Liver (tissue), 9 donors: ENCODE data around the gene ACTN2. TPM values are rescaled to one million over a fixed set of nuclear protein-coding genes. Genes with fewer than 3 reads are reported as not detected.

Source experiments
- DNase-seq: peaks from one replicate; pipeline ENCODE4 v3.0.0-alpha.2; 2017; ENCODE audit warnings: low spot score
- H3K27ac ChIP-seq, 2 donors: one replicate each; pipeline ENCODE4 v1.7.0; 2013; ENCODE audit warnings: inconsistent platforms in 2 of 2, low read length in 2 of 2, control low read depth in 1 of 2, low read depth in 1 of 2, mild to moderate bottlenecking in 1 of 2
- H3K27me3 ChIP-seq, 4 donors: one replicate each; pipeline versions ENCODE4 v1.6.1 to v1.7.0; 2013; ENCODE audit warnings: low read length in 3 of 4, inconsistent platforms in 1 of 4, mild to moderate bottlenecking in 1 of 4, moderate library complexity in 1 of 4; ENCODE audit not compliant: control insufficient read depth in 4 of 4, insufficient read depth in 4 of 4
- H3K36me3 ChIP-seq, 4 donors: one replicate each; pipeline versions ENCODE4 v1.6.1 to v1.7.0; 2013; ENCODE audit warnings: low read length in 3 of 4, mild to moderate bottlenecking in 3 of 4, low read depth in 1 of 4, moderate library complexity in 1 of 4; ENCODE audit not compliant: control insufficient read depth in 4 of 4, insufficient read depth in 3 of 4
- H3K4me1 ChIP-seq, 4 donors: one replicate each; pipeline versions ENCODE4 v1.6.1 to v1.7.0; 2013; ENCODE audit warnings: low read length in 3 of 4, mild to moderate bottlenecking in 3 of 4, moderate library complexity in 1 of 4; ENCODE audit not compliant: control insufficient read depth in 4 of 4, insufficient read depth in 4 of 4
- H3K4me3 ChIP-seq, 3 donors: one replicate each; pipeline versions ENCODE4 v1.6.1 to v1.7.0; 2013; ENCODE audit warnings: low read length in 3 of 3, control low read depth in 1 of 3, low read depth in 1 of 3, mild to moderate bottlenecking in 1 of 3
- H3K9ac ChIP-seq, 2 donors: one replicate each; pipeline ENCODE4 v1.7.0; 2013; ENCODE audit warnings: low read length in 2 of 2, mild to moderate bottlenecking in 2 of 2, moderate library complexity in 2 of 2, control low read depth in 1 of 2, low read depth in 1 of 2
- H3K9me3 ChIP-seq, 4 donors: one replicate each; pipeline versions ENCODE4 v1.6.1 to v1.7.0; 2013; ENCODE audit warnings: low read length in 3 of 4; ENCODE audit not compliant: control insufficient read depth in 4 of 4
- EGR1 ChIP-seq, 2 donors: IDR thresholded peaks; 2 replicates each; pipeline ENCODE4 v1.6.1; 2016 to 2018; ENCODE audit warnings: antibody characterized with exemption in 2 of 2, low read depth in 2 of 2
- FOXA1 ChIP-seq: IDR thresholded peaks from 2 replicates; pipeline ENCODE4 v1.6.1; 2016; ENCODE audit warnings: antibody characterized with exemption
- GABPA ChIP-seq, 2 donors: IDR thresholded peaks in 1 of 2; conservative IDR thresholded peaks in 1 of 2; 2 replicates each; pipeline ENCODE4 v1.6.1; 2016; ENCODE audit warnings: antibody characterized with exemption in 2 of 2, mild to moderate bottlenecking in 1 of 2, moderate library complexity in 1 of 2
- JUND ChIP-seq, 2 donors: IDR thresholded peaks; 2 replicates each; pipeline ENCODE4 v1.6.1; 2016; ENCODE audit warnings: antibody characterized with exemption in 2 of 2
- NR2F2 ChIP-seq: IDR thresholded peaks from 2 replicates; pipeline ENCODE4 v1.6.1; 2016; ENCODE audit warnings: antibody characterized with exemption
- RAD21 ChIP-seq, 2 donors: IDR thresholded peaks; 2 replicates each; pipeline ENCODE4 v1.6.1; 2016; ENCODE audit warnings: antibody characterized with exemption in 2 of 2, mild to moderate bottlenecking in 2 of 2
- RXRA ChIP-seq, 2 donors: IDR thresholded peaks; 2 replicates each; pipeline ENCODE4 v1.6.1; 2017 to 2018; ENCODE audit warnings: antibody characterized with exemption in 2 of 2, mild to moderate bottlenecking in 1 of 2
- SP1 ChIP-seq: IDR thresholded peaks from 2 replicates; pipeline ENCODE4 v1.6.1; 2018; ENCODE audit warnings: antibody characterized with exemption, mild to moderate bottlenecking
- TAF1 ChIP-seq: conservative IDR thresholded peaks from 2 replicates; pipeline ENCODE4 v1.6.1; 2016; ENCODE audit warnings: antibody characterized with exemption, mild to moderate bottlenecking
- YY1 ChIP-seq: IDR thresholded peaks from 2 replicates; pipeline ENCODE4 v1.6.1; 2016; ENCODE audit warnings: antibody characterized with exemption, mild to moderate bottlenecking
- WGBS: extraction: QIAGEN DNeasy Blood & Tissue Kit; methylation state at CpG from one replicate; pipeline ENCODE4 v1.1.7; 2013; 5-methylcytosine and 5-hydroxymethylcytosine counted together
- polyA plus RNA-seq, 2 donors: library from polyadenylated mRNA; stranded (reverse) in 1 of 2; unstranded in 1 of 2; fragments of 200-250 nt in 1 of 2; fragments of >200 nt in 1 of 2; fragmentation: Nextera tagmentation in 1 of 2; extraction: Ambion mirVana in 1 of 2; gene quantifications; one replicate each; pipeline versions ENCODE4 v1.2.1 to v1.2.3, GENCODE V29; 2013 to 2015
- total RNA-seq, 2 donors: library from RNA; depleted of rRNA; stranded (reverse); fragments of >200 nt; gene quantifications; one replicate each; pipeline ENCODE4 v1.2.3, GENCODE V29; 2014
- TF ChIP-seq, protein P1 (sequence below): IDR thresholded peaks from 2 replicates; pipeline ENCODE4 v1.6.1; 2016; ENCODE audit warnings: antibody characterized with exemption, mild to moderate bottlenecking
- TF ChIP-seq, protein P2 (sequence below): IDR thresholded peaks from 2 replicates; pipeline ENCODE4 v1.6.1; 2016; ENCODE audit warnings: antibody characterized with exemption
- TF ChIP-seq, protein P3 (sequence below): IDR thresholded peaks from 2 replicates; pipeline ENCODE4 v1.6.1; 2016; ENCODE audit warnings: antibody characterized with exemption
- TF ChIP-seq, protein P4 (sequence below): fragments of 150-350 bp; IDR thresholded peaks from 2 replicates; pipeline ENCODE4 v1.5.1; 2017; ENCODE audit warnings: improper control_type of control experiment, low read depth, low read length; ENCODE audit not compliant: missing input control
- donor health status: healthy.
- donor health status: healthy.
- donor health status: healthy.
- donor health status: healthy.
- donor health status: healthy.

Gene ACTN2
- total and polyA plus RNA-seq, 4 donors: 0.08 to 0.81 (median 0.15) TPM

DNA sequence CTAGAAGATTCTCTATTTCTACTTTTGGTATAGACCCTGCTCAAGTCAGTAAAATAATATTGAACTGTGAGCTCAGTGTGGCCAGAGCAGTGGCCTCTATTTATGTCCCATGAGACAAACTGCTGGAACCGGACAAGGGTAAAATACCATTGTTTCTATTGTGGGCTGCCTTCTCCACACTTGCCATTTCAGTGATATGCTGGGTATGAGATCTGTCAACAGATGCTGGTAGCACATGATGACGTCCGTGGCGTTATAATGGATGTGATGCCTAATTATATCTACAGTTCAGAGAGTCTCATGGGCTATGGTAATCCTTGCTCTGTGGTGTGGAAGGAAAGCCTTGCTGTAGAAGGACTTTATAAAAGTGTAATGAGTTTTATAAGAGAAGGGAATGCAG, 2.4 kb downstream of the ACTN2 start:
- Histone ChIP-seq H3K36me3 (no peaks in the 10 kb centered on the region), H3K4me3 (no peak overlapping the region), H3K9ac (no peak overlapping the region), H3K27me3 (peaks cover 0 to 12% (median 6%) of the 10 kb centered on the region in 4 donors), H3K4me1 (peaks cover 0 to 9% (median 5%) of the 10 kb centered on the region in 4 donors), H3K27ac (no peak overlapping the region), H3K9me3 (peaks cover 0 to 3% (median 0%) of the 10 kb centered on the region in 4 donors)
- no peak for DNase-seq
- TF ChIP-seq RXRA (IDR thresholded peaks at IDR 0.05) (no peak), JUND (IDR thresholded peaks at IDR 0.05) (no peak), RAD21 (IDR thresholded peaks at IDR 0.05) (no peak), SP1 (no peak), FOXA1 (no peak), TAF1 (no peak), GABPA (IDR thresholded peaks at IDR 0.05 in 1 of 2, conservative IDR thresholded peaks at IDR 0.05 in 1 of 2) (no peak), YY1 (no peak)
- TF ChIP-seq, protein P1, sequence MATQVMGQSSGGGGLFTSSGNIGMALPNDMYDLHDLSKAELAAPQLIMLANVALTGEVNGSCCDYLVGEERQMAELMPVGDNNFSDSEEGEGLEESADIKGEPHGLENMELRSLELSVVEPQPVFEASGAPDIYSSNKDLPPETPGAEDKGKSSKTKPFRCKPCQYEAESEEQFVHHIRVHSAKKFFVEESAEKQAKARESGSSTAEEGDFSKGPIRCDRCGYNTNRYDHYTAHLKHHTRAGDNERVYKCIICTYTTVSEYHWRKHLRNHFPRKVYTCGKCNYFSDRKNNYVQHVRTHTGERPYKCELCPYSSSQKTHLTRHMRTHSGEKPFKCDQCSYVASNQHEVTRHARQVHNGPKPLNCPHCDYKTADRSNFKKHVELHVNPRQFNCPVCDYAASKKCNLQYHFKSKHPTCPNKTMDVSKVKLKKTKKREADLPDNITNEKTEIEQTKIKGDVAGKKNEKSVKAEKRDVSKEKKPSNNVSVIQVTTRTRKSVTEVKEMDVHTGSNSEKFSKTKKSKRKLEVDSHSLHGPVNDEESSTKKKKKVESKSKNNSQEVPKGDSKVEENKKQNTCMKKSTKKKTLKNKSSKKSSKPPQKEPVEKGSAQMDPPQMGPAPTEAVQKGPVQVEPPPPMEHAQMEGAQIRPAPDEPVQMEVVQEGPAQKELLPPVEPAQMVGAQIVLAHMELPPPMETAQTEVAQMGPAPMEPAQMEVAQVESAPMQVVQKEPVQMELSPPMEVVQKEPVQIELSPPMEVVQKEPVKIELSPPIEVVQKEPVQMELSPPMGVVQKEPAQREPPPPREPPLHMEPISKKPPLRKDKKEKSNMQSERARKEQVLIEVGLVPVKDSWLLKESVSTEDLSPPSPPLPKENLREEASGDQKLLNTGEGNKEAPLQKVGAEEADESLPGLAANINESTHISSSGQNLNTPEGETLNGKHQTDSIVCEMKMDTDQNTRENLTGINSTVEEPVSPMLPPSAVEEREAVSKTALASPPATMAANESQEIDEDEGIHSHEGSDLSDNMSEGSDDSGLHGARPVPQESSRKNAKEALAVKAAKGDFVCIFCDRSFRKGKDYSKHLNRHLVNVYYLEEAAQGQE: no peak
- TF ChIP-seq, protein P2, sequence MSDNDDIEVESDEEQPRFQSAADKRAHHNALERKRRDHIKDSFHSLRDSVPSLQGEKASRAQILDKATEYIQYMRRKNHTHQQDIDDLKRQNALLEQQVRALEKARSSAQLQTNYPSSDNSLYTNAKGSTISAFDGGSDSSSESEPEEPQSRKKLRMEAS: no peak
- TF ChIP-seq, protein P3, sequence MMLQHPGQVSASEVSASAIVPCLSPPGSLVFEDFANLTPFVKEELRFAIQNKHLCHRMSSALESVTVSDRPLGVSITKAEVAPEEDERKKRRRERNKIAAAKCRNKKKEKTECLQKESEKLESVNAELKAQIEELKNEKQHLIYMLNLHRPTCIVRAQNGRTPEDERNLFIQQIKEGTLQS: no peak
- 86% methylated on average over 4 of the region's 4 CpGs for WGBS

DNA sequence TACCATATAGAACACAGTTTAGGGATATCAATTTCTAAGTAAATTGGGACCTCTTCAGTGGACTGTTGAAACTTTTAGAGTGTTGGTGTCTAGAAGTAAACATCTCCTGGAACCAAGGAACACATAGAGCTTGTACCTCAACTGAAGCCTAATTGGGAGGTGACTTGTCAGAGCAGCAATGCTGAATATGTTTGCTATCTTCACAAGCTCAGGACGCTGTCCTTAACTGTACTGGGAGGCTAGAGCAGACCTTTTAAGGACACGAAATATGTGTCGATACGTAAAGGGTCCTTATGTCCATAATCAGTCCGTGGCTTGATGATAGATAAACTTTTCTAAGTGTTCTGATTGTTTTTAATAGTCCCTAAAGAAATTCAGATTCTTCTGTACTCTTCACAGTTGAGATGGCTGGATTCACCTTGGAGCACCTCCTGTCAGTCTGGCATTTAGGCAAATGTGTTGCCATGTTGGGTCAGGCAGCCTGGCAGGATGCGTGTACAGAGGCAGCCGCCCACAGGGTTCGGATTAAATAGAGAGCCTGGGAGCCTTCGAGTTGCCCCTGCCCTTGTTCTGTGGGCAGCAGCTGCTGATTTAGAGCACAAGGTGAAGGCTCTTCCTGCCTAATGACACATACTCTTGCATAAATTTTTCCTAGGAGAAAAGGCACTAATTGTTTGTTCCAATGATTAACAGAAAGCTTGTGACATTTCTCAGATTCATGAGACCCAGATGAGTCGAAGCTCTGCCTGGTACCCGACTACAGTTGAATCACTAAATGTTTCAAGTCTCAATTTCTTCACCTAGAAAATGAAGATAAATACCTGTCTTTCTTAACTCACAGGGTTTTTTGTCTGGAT, 3.6 kb downstream of the ACTN2 start:
- no peak overlapping the region for H3K27ac ChIP-seq
- 75% methylated on average over 11 of the region's 11 CpGs for WGBS
- H3K9me3 ChIP-seq: peaks cover 0 to 3% (median 0%) of the 10 kb centered on the region in 4 donors
- H3K36me3 ChIP-seq: no peaks in the 10 kb centered on the region
- H3K4me1 ChIP-seq: peaks cover 0 to 9% (median 5%) of the 10 kb centered on the region in 4 donors
- TF ChIP-seq RAD21 (IDR thresholded peaks at IDR 0.05) (no peak), RXRA (IDR thresholded peaks at IDR 0.05) (no peak), EGR1 (IDR thresholded peaks at IDR 0.05; ENCODE audit: low read depth in 2 of 2) (no peak), NR2F2 (no peak), JUND (IDR thresholded peaks at IDR 0.05) (no peak)
- TF ChIP-seq, protein P3: no peak
- TF ChIP-seq, protein P4, sequence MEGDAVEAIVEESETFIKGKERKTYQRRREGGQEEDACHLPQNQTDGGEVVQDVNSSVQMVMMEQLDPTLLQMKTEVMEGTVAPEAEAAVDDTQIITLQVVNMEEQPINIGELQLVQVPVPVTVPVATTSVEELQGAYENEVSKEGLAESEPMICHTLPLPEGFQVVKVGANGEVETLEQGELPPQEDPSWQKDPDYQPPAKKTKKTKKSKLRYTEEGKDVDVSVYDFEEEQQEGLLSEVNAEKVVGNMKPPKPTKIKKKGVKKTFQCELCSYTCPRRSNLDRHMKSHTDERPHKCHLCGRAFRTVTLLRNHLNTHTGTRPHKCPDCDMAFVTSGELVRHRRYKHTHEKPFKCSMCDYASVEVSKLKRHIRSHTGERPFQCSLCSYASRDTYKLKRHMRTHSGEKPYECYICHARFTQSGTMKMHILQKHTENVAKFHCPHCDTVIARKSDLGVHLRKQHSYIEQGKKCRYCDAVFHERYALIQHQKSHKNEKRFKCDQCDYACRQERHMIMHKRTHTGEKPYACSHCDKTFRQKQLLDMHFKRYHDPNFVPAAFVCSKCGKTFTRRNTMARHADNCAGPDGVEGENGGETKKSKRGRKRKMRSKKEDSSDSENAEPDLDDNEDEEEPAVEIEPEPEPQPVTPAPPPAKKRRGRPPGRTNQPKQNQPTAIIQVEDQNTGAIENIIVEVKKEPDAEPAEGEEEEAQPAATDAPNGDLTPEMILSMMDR: no peak
- TF ChIP-seq, protein P1: no peak
- peaks cover 0 to 12% (median 6%) of the 10 kb centered on the region in 4 donors for H3K27me3 ChIP-seq
- no peak overlapping the region for H3K4me3 ChIP-seq
- no peak overlapping the region for H3K9ac ChIP-seq
- DNase-seq: no peak
